Measurements from ENCODE around the gene MYOG. TPM values are rescaled to one million over a fixed set of nuclear protein-coding genes. Genes with fewer than 3 reads are reported as not detected.

The MYOG gene
- total RNA-seq, 2 experiments from 2014 or later, result not detected

Other genes with a start within 250 kb of the MYOG start
- 10 to 100 TPM; 11.5 to 15.3 TPM for gene RABIF, start 196.9 kb downstream of the MYOG start, total RNA-seq
- 10 to 100 TPM; 30.8 to 32.7 TPM for gene KLHL12, start 158.8 kb downstream of the MYOG start, total RNA-seq
- gene ADIPOR1, start 127.7 kb downstream of the MYOG start, total RNA-seq, result 10 to 100 TPM; 71.8 to 79.2 TPM
- gene CYB5R1, start 118.8 kb downstream of the MYOG start, total RNA-seq, result 10 to 100 TPM; 17.5 to 19.2 TPM
- 10 to 100 TPM; 75.7 to 78.7 TPM for gene TMEM183A, start 78.6 kb downstream of the MYOG start, total RNA-seq
- 10 to 100 TPM in 1 of 2 experiments, 1 to 10 TPM in 1; 4.6 to 17.9 TPM for gene PPFIA4, start 59.5 kb downstream of the MYOG start, total RNA-seq
- not detected for gene ADORA1, start 41.7 kb upstream of the MYOG start, total RNA-seq
- not detected for gene MYBPH, start 89.8 kb upstream of the MYOG start, total RNA-seq
- not detected for gene CHI3L1, start 100.7 kb upstream of the MYOG start, total RNA-seq
- under 1 TPM; 0.41 to 0.94 TPM for gene CHIT1, start 143.7 kb upstream of the MYOG start, total RNA-seq
- 100 to 1,000 TPM in 1 of 2 experiments, 10 to 100 TPM in 1; 72.2 to 142 TPM for gene BTG2, start 219.5 kb upstream of the MYOG start, total RNA-seq